ENCODE measurements around the gene GATD1. TPM values are rescaled to one million over a fixed set of nuclear protein-coding genes. Genes with fewer than 3 reads are reported as not detected.

The GATD1 gene
- total and polyA plus RNA-seq, 9 of the 15 experiments (the other 6 are each of a cell fraction or from before 2014, with no cell fraction given) = 2.8 to 144 (median 36.9) TPM

DNA sequence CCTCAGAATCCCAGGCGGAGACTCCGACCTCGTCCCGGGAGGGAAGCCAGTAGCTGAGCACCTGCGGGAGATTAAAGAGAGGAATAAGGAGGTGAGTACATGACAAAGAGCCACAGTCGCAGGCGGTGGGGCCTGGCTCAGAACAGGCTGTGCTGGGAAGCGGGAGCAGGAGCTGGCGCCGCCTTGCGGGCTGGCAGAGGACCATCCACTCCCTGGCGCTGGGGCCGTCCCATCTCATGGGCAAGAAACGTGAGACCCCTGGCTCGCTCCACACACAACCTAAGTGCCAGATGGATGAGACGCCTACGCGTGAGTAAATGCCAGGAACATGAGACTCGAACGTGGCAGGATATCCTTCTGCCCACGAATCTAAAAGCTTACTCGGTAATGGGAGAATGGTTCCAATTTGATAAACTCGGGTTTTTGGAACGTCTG lies 6.3 kb upstream of the GATD1 start (continued):
- TF ChIP-seq, protein P1, sequence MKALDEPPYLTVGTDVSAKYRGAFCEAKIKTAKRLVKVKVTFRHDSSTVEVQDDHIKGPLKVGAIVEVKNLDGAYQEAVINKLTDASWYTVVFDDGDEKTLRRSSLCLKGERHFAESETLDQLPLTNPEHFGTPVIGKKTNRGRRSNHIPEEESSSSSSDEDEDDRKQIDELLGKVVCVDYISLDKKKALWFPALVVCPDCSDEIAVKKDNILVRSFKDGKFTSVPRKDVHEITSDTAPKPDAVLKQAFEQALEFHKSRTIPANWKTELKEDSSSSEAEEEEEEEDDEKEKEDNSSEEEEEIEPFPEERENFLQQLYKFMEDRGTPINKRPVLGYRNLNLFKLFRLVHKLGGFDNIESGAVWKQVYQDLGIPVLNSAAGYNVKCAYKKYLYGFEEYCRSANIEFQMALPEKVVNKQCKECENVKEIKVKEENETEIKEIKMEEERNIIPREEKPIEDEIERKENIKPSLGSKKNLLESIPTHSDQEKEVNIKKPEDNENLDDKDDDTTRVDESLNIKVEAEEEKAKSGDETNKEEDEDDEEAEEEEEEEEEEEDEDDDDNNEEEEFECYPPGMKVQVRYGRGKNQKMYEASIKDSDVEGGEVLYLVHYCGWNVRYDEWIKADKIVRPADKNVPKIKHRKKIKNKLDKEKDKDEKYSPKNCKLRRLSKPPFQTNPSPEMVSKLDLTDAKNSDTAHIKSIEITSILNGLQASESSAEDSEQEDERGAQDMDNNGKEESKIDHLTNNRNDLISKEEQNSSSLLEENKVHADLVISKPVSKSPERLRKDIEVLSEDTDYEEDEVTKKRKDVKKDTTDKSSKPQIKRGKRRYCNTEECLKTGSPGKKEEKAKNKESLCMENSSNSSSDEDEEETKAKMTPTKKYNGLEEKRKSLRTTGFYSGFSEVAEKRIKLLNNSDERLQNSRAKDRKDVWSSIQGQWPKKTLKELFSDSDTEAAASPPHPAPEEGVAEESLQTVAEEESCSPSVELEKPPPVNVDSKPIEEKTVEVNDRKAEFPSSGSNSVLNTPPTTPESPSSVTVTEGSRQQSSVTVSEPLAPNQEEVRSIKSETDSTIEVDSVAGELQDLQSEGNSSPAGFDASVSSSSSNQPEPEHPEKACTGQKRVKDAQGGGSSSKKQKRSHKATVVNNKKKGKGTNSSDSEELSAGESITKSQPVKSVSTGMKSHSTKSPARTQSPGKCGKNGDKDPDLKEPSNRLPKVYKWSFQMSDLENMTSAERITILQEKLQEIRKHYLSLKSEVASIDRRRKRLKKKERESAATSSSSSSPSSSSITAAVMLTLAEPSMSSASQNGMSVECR (CRISPR knock-in tag; IDR thresholded peaks at IDR 0.05) = no peak
- no peak for TF ChIP-seq NEUROD1 (IDR thresholded peaks at IDR 0.05; ENCODE audit: borderline replicate concordance, low read depth, low read length, partially characterized antibody)
- TF ChIP-seq, protein P2, sequence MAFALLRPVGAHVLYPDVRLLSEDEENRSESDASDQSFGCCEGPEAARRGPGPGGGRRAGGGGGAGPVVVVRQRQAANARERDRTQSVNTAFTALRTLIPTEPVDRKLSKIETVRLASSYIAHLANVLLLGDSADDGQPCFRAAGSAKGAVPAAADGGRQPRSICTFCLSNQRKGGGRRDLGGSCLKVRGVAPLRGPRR (CRISPR knock-in tag; IDR thresholded peaks at IDR 0.05) = no peak
- TF ChIP-seq, protein P3, sequence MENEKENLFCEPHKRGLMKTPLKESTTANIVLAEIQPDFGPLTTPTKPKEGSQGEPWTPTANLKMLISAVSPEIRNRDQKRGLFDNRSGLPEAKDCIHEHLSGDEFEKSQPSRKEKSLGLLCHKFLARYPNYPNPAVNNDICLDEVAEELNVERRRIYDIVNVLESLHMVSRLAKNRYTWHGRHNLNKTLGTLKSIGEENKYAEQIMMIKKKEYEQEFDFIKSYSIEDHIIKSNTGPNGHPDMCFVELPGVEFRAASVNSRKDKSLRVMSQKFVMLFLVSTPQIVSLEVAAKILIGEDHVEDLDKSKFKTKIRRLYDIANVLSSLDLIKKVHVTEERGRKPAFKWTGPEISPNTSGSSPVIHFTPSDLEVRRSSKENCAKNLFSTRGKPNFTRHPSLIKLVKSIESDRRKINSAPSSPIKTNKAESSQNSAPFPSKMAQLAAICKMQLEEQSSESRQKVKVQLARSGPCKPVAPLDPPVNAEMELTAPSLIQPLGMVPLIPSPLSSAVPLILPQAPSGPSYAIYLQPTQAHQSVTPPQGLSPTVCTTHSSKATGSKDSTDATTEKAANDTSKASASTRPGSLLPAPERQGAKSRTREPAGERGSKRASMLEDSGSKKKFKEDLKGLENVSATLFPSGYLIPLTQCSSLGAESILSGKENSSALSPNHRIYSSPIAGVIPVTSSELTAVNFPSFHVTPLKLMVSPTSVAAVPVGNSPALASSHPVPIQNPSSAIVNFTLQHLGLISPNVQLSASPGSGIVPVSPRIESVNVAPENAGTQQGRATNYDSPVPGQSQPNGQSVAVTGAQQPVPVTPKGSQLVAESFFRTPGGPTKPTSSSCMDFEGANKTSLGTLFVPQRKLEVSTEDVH (IDR thresholded peaks at IDR 0.05; ENCODE audit: low read depth, partially characterized antibody) = no peak
- TF ChIP-seq, protein P4, sequence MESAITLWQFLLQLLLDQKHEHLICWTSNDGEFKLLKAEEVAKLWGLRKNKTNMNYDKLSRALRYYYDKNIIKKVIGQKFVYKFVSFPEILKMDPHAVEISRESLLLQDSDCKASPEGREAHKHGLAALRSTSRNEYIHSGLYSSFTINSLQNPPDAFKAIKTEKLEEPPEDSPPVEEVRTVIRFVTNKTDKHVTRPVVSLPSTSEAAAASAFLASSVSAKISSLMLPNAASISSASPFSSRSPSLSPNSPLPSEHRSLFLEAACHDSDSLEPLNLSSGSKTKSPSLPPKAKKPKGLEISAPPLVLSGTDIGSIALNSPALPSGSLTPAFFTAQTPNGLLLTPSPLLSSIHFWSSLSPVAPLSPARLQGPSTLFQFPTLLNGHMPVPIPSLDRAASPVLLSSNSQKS (CRISPR knock-in tag; IDR thresholded peaks at IDR 0.05) = no peak

Data from K562 (cell line).